ENCODE measurements around the gene WNK3.
A peak's percentile ranks its signal among the peaks of the same experiment; 100 is the strongest.
"Not testable (repeated sequence)": the region's sequence is repeated elsewhere in the genome, so short reads cannot be mapped to it uniquely, and the experiment has no call there.

WNK3 gene

DNA sequence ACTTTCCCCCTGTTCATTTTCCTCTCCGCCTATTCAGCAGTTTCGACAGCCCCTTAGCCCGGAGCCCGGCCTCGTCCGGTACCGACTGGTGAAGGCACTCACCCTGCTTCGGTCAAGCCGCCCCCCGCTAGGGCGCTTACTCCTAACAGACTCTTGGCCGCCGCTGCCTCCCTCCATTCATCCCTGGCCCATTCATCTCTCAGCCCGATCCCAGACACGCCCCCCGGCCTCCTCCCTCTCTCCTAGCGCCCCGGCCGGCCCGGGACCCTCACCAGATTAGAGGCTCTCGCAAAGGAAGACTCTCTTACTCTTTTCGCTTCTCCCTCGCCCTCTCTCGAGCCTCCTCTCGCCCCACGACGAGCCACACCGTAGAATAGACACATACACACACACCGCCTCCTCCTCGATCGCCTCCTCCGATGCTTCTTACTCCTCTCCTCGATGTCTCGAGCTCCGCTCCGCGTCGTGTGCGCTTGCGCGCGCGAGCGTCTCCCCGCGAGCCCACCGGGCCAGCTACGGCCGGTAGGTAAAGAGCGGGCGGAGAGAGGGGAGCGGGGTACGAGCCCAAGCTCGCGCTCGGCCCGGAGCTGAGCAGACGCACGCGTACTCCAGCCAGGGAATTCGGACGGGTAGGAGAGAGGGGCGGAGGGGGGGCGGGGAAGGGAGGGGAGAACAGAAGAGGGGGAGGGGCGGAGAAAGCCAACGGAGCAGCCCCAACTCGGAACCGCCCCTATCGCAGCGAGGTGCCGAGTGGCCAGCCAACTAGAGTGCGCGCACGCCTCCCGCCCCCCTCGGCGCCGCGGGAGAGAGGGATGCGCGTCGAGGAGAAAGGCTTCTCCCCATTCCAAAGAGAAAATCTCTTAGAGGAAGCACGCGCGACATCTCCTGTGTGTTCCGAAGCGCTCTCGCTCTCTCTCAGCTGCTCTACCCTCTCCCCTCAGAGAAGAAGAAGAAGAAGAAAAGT, at the start of gene WNK3:
TSS of gene WNK3 (minus strand) at position 633 of the 964 bp plus-strand sequence.
- DNase-seq, result peak; percentile 41

DNA sequence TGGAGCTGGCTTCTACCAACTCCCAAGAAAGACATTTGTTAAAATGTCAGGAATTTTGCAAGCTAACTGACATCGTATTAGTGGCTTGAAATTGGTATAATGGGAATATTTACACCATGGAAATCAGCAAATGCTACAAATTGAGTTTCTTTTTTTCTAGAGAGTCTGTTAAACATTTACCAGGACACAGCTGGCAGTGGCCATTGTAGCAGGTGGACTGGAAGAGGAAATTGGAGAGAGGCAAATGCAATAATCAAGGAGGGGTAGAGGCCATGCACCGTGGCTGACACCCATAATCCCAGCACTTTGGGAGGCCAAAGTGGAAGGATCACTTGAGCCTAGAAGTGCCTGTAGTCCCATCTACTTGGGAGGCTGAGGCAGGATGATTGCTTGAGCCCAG, 49.4 kb upstream of the WNK3 start:
- DNase-seq, result no peak

DNA sequence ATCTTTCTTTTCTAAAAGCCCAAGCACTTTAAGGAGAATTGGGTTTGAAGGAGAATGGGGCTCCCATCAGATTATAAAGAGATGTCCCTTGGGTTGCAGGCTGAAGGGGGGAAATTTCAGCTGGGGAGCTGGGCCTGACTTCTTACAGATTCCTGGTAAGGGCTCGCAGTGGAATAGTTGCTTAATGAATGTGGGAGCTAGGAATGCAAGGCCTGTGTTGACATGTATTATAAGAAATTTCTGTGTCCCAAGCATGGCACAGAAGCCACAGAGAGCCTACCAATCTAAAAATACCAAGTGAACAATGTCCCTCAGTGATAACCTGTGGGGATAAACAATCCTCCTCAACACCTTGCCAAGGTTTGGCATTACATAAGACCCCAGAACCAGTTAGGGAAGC, 39.3 kb upstream of the WNK3 start:
- no peak for DNase-seq

DNA sequence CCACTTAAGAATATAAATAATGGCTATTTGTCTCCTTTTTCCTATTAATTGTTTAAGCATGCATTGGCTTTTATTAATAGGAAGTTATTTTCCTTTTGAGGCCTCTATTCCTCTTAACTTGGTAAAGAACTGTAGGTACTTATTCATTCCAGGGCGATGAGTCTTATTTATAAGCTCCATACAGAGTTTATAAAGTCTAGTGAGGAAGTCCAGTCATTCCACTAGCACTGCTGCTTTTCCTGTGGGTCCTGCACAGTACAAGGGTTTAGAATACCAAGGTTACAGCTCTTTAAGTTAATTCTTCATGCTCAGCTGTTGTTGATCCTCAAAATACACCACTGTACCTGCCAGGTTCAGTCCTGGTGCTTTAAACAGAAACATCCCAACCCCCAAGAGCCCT, 28.5 kb upstream of the WNK3 start:
- DNase-seq, result peak; percentile 0

DNA sequence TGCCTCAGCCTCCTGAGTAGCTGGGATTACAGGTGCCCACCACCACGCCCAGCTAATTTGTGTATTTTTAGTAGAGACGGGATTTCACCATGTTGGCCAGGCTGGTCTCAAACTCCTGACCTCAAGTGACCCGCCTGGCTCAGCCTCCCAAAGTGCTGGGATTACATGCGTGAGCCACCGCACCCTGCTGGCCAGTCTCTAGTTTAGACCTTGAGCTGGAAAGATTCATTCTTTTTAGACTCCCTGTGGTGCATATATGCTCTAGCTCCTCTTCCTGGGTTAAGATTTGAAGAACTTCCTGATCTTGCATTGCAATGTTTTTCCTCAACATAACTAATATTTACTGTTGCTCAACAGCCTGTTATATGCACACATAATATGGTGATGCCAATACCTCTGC, 26.8 kb upstream of the WNK3 start:
- not testable (repeated sequence) for DNase-seq

DNA sequence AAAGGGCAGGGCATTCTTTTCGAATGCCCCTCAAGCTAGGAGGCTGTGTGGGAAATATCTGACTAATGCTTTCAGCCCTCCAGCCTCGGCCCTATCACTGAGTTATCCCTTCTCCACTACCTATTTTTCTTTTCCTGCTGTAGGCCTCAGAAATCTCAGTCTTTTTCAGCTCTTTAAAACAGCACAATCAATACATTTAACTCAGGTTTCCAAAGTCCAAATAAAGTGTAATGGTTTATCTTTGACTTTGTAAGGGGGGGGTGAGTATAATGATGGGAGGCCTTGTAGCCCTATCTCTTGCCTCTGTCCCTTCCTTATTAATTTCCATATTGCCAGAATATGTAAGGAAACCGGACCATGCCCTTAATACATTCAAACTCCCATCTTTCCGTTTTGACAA, 1.6 kb upstream of the WNK3 start:
- no peak for DNase-seq

DNA sequence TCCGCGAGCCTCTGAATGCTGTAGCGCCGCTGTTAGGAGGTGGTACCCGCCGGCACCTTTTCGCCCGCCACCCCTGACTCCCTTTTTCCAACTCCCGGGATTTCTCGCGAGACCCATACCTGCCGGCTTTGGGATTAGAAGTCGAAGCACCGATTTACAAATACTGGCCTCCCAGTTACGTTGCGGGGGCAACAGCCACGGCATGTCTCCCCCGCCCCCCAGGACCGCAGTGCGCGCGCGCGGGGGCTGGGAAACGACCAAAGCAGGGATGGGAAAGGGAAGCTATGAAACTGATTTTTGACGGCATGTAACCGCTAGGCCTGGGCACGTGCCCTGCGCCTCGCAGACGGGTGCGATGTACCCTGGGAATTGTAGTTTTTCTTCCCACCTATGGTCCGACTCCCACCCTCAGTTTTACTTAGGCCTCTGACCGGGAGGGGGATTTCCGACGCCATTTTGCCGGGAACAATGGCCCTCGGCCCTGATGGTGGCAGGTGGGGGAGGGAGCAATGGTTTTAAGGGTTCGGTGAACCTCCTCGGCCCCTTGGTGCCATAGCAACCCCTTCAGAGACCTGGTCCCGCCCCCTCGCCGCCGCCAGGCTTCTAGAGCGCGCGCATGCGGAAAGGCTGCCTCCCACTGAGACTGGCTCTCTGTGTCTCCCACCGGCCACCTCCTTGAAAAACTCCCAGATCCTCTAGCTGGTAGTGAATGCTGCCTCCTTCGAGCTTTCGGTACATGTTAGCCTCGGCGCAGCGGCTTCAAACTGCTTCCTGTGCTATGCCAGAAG, 772 bp upstream of the WNK3 start:
- DNase-seq, result peak; percentile 1

DNA sequence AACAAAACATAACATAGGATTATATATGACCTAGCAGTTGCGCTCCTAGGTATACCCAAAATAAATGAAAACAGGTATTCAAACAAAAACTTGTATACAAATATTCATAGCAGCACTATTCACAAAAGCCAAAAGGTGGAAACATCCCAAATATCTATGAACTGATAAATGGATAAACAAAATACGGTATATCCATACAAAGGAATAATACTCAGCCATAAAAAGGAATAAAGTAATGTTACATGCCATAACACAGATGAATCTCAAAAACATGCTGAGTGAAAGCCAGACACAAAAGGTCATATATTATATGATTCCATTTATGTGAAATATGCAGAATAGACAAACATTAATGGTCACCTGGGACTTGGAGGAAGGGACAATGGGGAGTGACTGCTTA, 5.2 kb downstream of the WNK3 start:
- no peak for DNase-seq

DNA sequence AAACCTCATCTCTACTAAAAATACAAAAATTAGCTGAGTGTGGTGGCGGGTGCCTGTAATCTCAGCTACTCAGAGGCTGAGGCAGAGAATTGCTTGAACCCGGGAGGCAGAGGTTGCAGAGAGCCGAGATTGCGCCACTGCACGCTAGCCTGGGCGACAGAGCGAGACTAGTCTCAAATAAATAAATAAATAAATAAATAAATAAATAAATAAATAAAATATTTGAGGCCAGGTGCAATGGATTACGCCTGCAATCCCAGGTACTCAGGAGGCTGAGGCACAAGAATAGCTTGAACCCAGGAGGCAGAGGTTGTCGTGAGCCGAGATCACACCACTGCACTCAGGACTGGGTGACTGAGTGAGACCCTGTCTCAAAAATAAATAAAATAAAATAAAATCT, 20.5 kb downstream of the WNK3 start:
- not testable (repeated sequence) for DNase-seq

DNA sequence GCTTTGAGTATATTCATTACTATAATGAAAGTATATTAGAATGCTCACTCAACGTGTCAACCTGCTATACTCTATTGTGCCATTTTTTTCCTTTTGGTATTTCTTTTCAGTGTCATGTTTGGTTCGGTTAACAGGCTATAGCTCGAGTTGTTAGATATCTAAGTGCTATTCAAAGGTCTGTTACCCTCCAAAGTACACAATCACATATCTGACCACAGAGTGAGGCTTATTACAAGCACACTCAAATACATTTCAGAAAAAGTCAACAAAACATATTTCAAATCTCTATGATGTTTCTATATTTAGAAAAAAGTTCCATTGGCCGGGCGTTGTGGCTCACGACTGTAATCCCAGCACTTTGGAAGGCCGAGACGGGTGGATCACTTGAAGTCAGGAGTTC, 32.8 kb downstream of the WNK3 start:
- DNase-seq, result no peak

DNA sequence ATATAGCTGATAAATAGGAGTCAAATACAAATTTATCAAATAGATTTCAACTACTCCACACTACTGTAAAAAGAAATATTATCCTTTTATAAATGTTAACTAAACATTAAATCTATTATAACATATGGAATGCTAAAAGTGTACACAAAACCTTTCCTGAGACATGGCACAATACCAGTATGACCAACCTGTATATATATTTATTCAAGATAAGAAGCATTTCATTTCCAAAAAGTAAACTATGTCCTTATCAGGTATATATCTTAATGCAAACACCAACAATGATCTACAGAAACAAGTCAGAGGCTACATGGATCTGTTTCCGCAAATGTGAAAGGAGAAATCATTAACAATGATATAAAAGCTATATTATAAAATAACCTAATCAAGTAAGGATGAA, 37.8 kb downstream of the WNK3 start:
- no peak for DNase-seq

DNA sequence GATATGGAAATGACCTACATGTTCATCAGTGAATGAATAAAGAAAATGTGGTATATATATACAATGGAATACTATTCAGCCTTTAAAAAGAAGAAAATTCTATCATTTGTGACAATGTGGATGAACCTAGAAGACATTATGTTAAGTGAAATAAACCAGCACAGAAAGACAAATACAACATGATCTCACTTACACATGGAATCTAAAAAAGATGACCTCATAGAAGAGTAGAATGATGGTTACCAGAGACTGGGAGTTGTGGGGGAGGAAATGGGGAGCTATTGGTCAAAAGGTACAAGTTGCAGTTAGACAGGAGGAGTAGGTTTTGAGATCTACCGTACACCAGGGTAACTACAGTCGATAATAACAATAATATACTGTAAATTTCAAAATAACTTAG, 51.5 kb downstream of the WNK3 start:
- no peak for DNase-seq

DNA sequence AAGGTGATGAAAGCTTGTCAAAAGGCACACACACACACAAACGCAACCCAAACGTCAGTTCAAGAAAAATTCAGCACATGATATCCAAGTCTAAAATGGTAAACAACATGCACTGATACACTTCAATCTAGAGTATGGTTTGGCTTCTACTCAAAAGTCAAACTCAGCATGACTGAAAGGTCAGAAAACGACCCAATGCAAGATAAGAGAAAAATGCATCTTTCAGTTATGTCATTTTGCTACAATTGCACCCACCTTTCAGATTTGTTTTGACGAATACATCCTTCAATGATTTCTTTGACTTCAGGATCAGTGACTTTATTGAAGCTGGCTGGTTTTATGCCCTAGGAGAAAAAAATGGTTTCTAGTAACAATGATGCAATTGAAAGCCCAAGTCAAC, 56.3 kb downstream of the WNK3 start:
- DNase-seq, result no peak

DNA sequence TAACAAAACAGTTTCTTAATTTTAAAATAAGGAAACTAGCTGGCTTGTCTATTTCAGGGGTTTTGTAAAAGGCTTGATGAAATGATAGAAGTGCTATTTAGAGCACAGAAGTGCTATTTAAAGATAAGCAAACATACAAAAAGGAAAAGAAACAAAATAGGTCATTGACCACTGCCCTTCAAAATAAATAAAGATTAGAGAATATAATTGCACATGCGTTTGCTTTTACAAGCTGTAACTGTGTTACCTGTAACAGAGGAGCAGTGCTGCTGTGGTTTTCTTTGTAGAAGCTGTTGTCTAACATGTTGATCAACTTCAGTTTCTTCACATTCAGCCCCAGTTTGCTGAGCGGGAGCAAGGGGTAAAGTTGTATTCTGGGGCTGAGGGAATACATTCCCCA, 63.5 kb downstream of the WNK3 start:
- no peak for DNase-seq

DNA sequence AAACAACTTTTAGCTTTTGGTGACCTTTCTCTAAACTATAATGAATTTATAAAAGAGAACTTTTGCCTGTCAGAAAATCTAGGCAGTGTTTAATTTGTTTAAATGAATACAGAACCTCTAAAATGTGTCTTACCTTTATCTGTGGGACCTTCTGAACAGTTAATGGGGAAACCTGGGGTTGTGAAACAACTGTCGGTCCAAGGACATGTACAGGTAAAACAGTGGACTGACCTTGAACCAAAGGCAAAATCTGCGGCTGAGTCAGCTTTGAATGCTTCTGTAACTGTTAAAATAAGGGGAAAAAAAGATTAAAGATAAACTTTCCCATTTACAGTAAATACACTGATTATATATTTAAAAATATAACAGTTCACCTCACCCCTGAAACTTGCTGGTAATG, 65.1 kb downstream of the WNK3 start:
- no peak for DNase-seq

DNA sequence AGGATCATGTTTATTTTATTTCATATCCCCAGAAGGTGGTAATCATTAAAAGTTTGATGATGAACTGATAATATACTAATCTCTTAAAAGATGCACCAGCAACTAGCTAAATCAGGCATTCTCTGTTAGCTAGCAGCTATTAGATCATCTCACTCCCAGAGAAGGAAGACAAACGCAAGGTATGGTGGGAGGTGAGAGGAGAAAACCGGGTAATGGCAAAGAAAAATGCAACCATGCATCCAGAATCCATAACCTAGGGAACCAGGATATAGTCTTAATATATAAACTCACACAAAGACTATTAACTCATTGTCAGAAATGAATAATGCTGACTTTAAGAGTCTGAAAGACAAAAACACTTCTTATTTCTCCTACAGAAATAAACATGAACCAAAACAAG, 66.1 kb downstream of the WNK3 start:
- no peak for DNase-seq

DNA sequence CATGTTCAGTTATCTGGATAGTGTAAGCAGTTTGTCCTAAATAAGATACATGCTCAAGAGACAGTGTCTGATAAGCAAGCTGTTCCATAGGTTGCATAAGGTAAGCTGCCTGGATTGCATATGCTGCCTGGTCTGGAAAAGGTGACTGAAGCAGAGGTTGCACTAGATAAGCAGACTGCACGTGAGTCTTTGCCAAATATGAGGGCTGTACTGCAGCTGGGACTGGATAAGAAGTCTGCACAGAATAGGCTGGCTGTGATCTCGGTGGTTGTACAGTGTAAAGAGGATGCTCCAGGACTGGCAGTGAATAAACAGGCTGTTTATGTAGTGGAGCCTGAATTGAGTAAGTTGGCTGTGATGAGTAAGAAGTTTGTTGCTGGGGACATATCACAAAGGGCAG, 68.9 kb downstream of the WNK3 start:
- no peak for DNase-seq

DNA sequence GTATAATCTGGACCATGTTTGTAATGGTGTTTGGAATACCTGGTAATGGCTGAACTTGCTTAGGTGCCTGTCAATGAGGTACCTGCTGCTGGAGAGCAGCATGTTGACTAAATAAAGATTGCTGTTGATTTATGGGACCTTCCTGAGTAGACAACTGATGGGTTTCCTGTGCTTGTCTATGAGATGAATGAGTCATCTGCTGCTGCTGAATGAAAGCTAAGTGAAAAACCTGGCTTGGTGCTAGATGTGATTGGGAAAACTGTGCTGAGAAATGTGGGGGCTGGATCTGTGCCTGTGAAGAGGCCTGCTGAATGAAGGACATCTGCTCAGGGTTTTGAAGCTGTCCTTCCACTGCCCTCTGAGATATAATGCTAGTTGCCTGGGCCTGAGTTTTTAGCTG, 69.6 kb downstream of the WNK3 start:
- DNase-seq, result no peak

DNA sequence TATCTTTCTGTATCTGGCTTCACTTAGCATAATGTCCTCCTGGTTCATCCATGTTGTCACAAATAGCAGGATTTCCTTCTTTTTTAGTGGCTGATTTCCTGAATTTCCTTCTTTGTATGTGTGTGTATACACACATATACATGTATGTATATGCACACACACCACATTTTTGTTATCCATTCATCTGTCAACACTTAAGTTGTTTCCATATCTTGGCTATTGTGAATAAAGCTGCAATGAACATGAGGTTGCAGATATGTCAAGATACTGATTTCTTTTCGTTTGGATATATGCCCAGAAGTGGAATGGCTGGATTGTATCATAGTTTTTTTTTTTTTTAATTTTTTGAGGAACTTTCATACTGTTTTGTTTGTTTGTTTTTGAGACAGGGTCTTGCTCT, 76.2 kb downstream of the WNK3 start:
- DNase-seq, result no peak

DNA sequence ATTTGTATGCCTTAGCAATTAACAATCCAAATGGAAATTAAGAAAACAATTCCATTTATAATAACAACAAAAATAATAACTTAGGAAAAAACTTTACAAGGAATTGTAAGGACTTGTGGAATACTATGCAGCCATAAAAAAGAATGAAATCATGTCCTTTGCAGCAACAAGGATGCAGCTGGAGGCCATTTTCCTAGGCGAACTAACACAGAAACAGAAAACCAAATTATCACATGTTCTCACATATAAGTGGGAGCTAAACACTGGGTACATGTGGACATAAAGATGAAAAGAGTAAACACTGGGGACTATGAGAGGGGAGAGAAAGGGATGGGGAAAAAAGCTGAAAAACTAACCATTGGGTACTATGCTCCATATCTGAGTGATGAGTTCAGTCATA, 77.4 kb downstream of the WNK3 start:
- DNase-seq, result no peak

DNA sequence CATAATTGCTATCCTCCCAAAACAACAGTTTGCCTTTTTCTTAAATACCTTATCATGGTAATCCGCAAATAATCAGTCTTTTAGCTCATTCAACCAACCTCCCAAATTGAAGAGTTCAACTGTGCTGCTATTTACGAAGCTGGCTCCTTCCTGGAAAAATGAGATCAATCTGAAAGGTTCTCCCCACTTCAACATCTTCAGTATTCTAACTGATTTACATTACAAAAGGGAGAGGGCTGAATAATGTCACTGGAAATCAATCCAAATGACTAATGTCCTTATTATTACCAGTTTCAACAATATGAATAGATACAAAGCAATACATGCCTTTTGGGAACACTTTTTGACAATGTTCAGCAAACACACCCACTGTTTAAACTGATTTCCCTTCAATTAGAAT, 86.2 kb downstream of the WNK3 start:
- no peak for DNase-seq

DNA sequence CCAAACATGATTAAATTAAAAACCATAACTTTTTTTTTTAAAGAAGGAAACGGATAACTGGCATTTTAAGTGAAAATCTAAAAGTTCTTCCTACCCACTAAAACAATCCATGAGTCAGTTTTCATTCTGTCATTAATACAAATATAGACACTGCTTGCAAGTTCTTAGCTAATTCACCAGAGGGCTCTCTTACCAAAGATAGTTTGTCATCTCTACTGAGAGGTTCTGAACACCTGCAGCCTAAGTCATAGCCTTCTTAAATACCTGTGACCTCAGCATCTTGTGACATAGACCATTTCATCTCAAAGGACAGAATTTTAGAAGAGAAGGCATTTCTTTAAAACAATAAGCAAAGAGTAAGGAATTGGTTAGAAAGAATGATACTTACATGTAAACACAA, 109.5 kb downstream of the WNK3 start:
- no peak for DNase-seq

DNA sequence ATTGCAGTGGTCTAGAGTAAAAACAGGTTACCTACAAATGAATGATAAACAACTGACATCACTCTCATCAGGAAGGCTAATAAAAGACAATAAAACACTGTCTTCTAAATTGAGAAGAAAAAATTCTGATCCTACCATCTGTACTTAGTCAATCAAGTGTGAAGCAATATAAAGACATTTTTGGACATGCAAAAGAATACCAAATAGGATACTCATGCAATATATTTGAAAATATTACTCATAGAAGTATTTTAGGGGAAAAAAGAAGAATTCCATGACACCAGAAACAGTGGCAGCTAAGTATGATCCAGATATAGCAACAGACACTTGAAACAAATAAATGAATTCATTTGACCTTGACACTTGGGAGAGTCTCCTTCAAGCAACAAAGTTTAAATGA, 111.0 kb downstream of the WNK3 start:
- DNase-seq, result no peak

DNA sequence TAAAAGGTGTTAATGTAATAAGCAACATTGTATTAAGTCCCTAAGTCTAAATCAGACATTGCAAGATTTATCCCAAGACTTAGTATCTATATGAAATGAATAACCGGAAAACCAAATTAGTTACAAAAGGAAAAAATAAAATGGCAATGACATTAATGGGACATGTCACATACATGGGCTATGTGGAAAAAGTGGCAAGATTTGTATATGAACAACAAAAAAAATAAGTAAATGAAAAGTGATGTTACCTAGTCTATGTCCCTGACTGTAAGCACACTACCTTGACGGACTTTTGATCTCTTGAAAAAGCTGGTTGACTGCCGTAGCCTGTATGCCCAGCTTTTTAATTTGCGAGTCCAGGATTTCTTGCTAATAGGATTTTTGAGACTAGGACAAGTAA, 119.3 kb downstream of the WNK3 start:
- DNase-seq, result no peak
